ENCODE results near the gene SRC.
"Not testable (repeated sequence)": the region's sequence is repeated elsewhere in the genome, so short reads cannot be mapped to it uniquely, and the experiment has no call there.

SRC gene

GRCh38 chr20:37335642-37336368 lies 10.1 kb upstream of the SRC start:
- in situ Hi-C loops (cut with MboI; ENCODE audit: low sequenced_read_pairs): no loop called here

GRCh38 chr20:37336369-37337207 lies 9.4 kb upstream of the SRC start:
- in situ Hi-C loops (cut with MboI; ENCODE audit: low sequenced_read_pairs): no loop called here

- in situ Hi-C loops (cut with MboI; ENCODE audit: low sequenced_read_pairs): no loop called here
Observed at GRCh38 chr20:37337208-37337991, 8.5 kb upstream of the SRC start.

GRCh38 chr20:37338380-37338779 lies 7.6 kb upstream of the SRC start:
- in situ Hi-C loops (cut with MboI; ENCODE audit: low sequenced_read_pairs): not testable (repeated sequence)

- in situ Hi-C loops (cut with MboI; ENCODE audit: low sequenced_read_pairs): no loop called here
Observed at GRCh38 chr20:37339208-37339607, 6.7 kb upstream of the SRC start.

GRCh38 chr20:37339764-37340109 lies 6.2 kb upstream of the SRC start:
- in situ Hi-C loops (cut with MboI; ENCODE audit: low sequenced_read_pairs): not testable (repeated sequence)

GRCh38 chr20:37340998-37341397 lies 4.9 kb upstream of the SRC start:
- in situ Hi-C loops (cut with MboI; ENCODE audit: low sequenced_read_pairs): no loop called here

GRCh38 chr20:37341632-37342031 lies 4.3 kb upstream of the SRC start:
- in situ Hi-C loops (cut with MboI; ENCODE audit: low sequenced_read_pairs): no loop called here

- in situ Hi-C loops (cut with MboI; ENCODE audit: low sequenced_read_pairs): no loop called here
Observed at GRCh38 chr20:37342231-37343177, 3.4 kb upstream of the SRC start.

DNA sequence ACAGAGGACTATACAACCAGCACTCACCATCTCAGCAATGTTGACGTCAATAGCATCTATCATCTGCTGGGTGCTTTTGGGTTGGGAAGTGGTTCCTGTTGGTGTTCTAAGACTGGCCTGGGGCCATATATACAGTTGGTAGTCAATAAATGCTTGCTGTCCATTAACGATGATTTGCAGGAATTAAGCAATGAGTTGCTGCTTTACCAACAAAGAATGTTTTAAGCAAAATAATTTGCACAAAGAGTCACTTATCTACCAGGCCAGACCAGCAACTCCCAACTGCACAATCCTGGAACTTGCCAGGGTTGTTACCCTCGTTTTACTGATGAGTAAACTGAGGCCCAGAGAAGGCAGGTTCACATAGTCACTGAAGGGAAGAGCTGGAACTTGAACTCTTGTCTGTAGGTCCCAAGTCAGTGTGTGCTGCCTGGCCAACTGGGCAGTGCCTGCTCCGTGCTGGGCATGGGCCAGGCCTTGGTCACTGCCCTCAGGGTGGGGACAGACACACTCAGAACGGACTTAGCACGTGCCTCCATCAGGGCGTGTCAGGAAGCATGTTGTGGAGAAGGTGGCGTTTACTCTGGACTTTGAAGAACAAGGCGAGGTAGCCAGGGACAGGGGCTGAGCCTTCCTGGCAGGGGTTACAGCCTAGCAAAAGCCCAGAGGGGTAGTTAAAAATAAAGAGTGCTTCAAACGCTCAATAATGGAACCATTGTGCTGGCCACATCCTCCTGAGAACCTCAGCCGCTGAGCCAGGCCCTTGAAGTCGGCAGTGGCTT lies 2.5 kb upstream of the SRC start:
- in situ Hi-C loops (cut with MboI; ENCODE audit: low sequenced_read_pairs): no loop called here

DNA sequence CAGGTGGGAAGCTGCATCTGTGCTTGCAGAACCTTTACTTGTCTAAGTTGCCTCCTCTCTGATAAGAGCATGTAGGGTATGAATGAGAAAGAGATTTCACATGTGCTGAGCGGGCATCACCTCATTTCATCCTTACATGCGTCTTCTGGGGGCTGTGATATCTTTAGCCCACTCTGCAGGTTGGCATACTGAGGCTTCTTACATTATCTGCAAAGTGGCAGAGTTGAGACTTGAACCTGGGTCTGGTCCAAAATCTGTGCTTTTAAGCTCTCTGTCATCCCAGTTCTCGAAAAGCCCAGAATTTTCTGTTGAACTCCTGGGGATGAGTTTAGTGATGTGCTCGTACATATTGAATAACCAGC lies 2.0 kb upstream of the SRC start:
- in situ Hi-C loops (cut with MboI; ENCODE audit: low sequenced_read_pairs): no loop called here

DNA sequence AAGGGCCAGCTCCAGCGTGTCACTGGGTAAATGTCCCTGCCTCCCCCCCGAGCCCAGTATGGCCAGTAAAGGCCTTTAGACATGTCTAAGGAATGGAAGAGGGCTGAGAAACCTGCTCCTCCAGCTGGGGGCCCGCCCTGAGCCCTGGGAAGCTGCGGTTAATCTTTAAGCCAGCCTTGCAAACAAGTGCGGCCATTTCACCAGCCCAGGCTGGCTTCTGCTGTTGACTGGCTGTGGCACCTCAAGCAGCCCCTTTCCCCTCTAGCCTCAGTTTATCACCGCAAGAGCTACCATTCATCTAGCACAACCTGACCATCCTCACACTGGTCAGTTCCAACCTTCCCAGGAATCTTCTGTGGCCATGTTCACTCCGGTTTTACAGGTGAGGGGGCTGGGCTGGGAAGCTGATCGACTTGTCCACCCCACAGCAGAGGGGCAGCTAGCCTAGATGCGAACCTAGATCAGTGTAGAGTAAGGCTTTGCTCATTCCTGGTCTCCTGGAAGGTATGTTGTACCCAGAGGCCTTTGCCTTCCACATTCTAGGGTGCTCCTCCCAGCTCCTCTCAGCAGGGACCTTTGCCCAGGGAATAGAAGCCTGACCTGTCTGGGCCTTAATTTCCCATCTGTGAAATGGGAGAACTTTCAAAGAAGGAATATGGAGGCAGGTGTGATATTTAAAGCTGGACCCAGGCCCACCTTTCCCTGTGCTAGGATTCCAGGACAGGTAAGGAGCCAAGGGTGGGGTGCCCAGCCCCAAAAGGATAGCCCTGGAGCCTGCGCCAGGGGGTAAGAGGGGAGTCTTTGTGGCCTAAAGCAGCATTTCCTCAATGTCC lies 1.2 kb upstream of the SRC start:
- in situ Hi-C loops (cut with MboI; ENCODE audit: low sequenced_read_pairs): no loop called here

DNA sequence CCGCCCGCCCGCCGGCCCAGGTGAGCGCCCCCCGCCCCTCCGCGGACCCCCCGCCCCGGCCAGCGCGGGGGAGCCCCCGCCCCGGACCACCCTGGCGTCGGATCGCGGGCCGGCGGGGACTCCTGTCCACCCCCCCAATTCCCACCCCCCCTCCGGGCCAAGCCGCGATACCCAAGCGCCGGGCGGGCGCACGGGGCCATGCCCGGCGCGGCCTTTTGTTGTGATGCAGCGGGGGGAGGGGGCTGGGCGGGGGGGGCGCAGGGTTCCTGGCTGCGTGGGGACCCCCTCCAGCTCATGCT lies 245 bp downstream of the SRC start:
- in situ Hi-C loops (cut with MboI; ENCODE audit: low sequenced_read_pairs): no loop called here

- in situ Hi-C loops (cut with MboI; ENCODE audit: low sequenced_read_pairs): no loop called here
Observed at GRCh38 chr20:37346535-37347346, 801 bp downstream of the SRC start.

- in situ Hi-C loops (cut with MboI; ENCODE audit: low sequenced_read_pairs): no loop called here
Observed at GRCh38 chr20:37347347-37347823, 1.4 kb downstream of the SRC start.

DNA sequence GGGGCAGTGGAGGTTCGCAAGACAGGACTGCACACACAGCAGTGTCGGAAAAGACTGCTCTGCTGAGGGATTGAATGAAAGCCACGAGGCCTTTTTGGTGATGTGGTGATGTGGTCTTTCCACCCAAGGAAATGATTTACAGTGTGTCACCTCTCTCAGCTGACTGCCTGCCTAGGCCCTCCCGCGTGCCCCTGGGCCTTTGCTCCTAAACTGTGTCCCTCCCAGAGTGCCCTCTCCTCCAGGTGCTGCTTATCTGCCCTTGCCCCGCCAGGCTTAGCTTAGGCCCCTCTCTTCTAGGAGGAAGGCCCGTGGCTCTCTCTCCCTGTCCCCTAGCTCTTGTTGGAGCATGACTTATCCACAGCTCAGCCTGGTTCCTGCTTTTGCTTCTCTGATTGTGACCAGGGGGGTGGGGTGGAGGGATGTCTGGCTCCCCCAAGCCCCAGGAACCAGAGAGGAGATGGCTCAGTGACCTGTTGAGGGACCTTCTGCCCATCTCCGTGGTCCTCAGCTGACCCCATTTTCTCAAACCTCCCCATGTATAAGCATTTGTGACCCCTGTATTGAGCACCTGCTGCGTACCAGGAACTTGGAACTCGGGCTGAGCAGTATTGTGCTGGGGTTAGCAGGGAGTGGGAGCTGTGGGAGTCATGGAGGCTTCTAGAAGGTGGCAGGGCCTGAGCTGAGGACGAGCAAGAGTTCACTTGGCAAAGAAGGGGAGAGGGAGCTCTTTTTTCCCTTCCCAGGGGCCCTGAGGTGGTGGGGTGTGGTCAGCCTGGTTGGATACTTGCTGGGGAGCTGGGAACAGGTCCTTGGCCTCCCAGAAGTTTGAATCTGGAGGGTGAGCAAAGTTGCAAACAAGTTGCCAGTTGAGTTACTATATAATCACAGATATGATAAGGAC lies 2.2 kb downstream of the SRC start:
- in situ Hi-C loops (cut with MboI; ENCODE audit: low sequenced_read_pairs): no loop called here
